ENCODE results near the gene DYRK3. TPM values are rescaled to one million over a fixed set of nuclear protein-coding genes. Genes with fewer than 3 reads are reported as not detected.

The DYRK3 gene
- total and polyA plus RNA-seq, 10 of the 15 experiments (the other 5 are each of a cell fraction or from before 2014, with no cell fraction given) = 1.6 to 12.9 (median 10.3) TPM

DNA sequence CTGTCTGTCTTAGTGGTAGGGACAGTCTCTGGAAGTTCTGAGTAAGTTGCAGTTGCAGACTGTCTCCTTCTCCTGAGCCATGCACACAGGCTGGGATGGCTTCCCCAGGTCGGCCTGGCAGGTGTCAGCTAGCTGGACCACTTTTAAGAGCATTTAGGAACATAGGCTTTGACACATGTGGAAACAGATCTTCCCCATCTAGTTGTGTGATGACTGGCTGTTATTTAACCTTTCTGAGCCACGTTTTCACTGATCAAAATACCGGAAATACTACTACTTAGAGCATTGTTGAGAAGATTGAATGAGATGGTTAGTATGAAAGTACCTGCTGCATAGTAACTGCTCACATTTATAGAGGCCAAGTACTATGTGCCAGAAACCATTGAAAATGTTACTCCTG is 43.2 kb downstream of the DYRK3 start (continued):
- peak in 1 of 2 experiments; percentile 19; a peak in 1 of 4 replicates for TF ChIP-seq IKZF2 (IDR thresholded peaks at IDR 0.05)
- no peak for TF ChIP-seq POU2F2 (IDR thresholded peaks at IDR 0.05; ENCODE audit: borderline replicate concordance, low read depth, low read length)
- TF ChIP-seq, protein P1, sequence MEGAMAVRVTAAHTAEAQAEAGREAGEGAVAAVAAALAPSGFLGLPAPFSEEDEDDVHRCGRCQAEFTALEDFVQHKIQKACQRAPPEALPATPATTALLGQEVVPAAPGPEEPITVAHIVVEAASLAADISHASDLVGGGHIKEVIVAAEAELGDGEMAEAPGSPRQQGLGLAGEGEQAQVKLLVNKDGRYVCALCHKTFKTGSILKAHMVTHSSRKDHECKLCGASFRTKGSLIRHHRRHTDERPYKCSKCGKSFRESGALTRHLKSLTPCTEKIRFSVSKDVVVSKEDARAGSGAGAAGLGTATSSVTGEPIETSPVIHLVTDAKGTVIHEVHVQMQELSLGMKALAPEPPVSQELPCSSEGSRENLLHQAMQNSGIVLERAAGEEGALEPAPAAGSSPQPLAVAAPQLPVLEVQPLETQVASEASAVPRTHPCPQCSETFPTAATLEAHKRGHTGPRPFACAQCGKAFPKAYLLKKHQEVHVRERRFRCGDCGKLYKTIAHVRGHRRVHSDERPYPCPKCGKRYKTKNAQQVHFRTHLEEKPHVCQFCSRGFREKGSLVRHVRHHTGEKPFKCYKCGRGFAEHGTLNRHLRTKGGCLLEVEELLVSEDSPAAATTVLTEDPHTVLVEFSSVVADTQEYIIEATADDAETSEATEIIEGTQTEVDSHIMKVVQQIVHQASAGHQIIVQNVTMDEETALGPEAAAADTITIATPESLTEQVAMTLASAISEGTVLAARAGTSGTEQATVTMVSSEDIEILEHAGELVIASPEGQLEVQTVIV (IDR thresholded peaks at IDR 0.05; ENCODE audit: borderline replicate concordance, partially characterized antibody) = no peak
- TF ChIP-seq EED (IDR thresholded peaks at IDR 0.05; ENCODE audit: low read depth) = 0 out of 2 replicates have a peak, but pooled peaks have one; percentile 42
- peak; percentile 59; the same call in 1 of the 2 replicates for TF ChIP-seq TCF12 (IDR thresholded peaks at IDR 0.05; ENCODE audit: low read depth, low read length)
- TF ChIP-seq, protein P2, sequence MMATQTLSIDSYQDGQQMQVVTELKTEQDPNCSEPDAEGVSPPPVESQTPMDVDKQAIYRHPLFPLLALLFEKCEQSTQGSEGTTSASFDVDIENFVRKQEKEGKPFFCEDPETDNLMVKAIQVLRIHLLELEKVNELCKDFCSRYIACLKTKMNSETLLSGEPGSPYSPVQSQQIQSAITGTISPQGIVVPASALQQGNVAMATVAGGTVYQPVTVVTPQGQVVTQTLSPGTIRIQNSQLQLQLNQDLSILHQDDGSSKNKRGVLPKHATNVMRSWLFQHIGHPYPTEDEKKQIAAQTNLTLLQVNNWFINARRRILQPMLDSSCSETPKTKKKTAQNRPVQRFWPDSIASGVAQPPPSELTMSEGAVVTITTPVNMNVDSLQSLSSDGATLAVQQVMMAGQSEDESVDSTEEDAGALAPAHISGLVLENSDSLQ (IDR thresholded peaks at IDR 0.05) = peak; percentile 10; the same call in 1 of the 2 replicates
- TF ChIP-seq RUNX3 (IDR thresholded peaks at IDR 0.05; ENCODE audit: low read length) = peak; percentile 19; the same call in 1 of the 2 replicates

DNA sequence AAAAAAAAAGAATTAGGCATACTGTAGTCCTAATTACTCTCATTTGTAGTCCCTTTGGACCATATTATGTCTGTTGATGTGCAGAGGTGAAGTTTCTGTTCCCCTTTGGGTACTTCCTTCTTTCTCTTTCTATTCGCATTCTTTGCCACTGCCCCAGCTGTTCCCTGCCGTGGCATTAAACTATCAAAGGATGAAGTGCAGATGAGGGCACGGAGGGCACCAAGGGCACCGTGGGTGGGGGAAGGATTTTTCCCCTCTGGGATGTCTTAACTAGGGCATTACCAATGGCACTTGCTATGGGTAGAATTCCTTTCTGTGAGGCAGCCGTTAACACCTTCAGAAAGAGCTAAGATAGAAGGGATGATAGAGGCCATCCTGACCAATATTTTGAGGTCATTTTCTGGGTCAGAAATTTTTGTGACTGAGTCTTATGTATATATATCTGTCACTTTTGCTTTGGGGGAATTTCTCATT is 44.4 kb downstream of the DYRK3 start:
- ChIA-PET RAD21 (ENCODE audit: unreplicated experiment) (interaction anchor here (0.8 to 6.8 kb wide), 17 partner anchors 11 to 210 kb away, joined by 3 to 22 read pairs (median 4); partner anchors contain the start of gene IKBKE), CTCF (interaction anchor here (0.6 to 2.5 kb wide), 14 partner anchors 9 to 840 kb away, joined by 3 to 17 read pairs (median 3); partner anchors contain the start of gene EIF2D), SMC1A (ENCODE audit: uncharacterized antibody, unreplicated experiment) (interaction anchor here (0.5 to 5.2 kb wide), 21 partner anchors 9 to 153 kb away, joined by 3 to 29 read pairs (median 5); partner anchors contain the start of genes DYRK3, IL10 and IL19), POLR2A (interaction anchor here (0.5 to 18.5 kb wide), 12 partner anchors 8 to 288 kb away, joined by 3 to 334 read pairs (median 4); partner anchors contain the start of gene DYRK3)
- intact Hi-C loops (cut with micrococcal nuclease; ENCODE audit: unreplicated experiment) (loop anchor here (5.0 kb wide), 3 partner anchors 72 to 243 kb away; partner anchors contain the start of gene FCMR), in situ Hi-C loops (cut with MboI) (no loop called here)
- H4K20me1 ChIP-seq (ENCODE audit: control insufficient read depth, insufficient read depth) = no peaks in the 10 kb centered on the region
- no peaks in the 10 kb centered on the region for H3K36me3 ChIP-seq (ENCODE audit: control insufficient read depth in 2 of 2, insufficient read depth in 2 of 2, low read length in 1 of 2)
- no peaks in the 10 kb centered on the region for H3K9me3 ChIP-seq (replicated peaks; ENCODE audit: control insufficient read depth, insufficient read depth, low read length)
- no peak overlapping the region; the same call in 1 of the 2 replicates for H2AFZ ChIP-seq (ENCODE audit: control insufficient read depth, low read depth, low read length)
- 0 out of 2 replicates have a peak overlapping the region, but pooled peaks have one; percentile 4 for H3K4me3 ChIP-seq
- H3K79me2 ChIP-seq (ENCODE audit: control insufficient read depth, insufficient read depth, low read length) = no peaks in the 10 kb centered on the region
- H3K27ac ChIP-seq (ENCODE audit: control insufficient read depth, insufficient read depth) = peak overlapping the region; percentile 89
- no peaks in the 10 kb centered on the region for H3K27me3 ChIP-seq (replicated peaks in 1 of 2; ENCODE audit: control insufficient read depth in 2 of 2, insufficient read depth in 2 of 2, low read length in 1 of 2)
- no peak for FAIRE-seq
- no TSS peak for BruUV-seq (replicated peaks)
- peak overlapping the region; percentile 30 for H3K9ac ChIP-seq (ENCODE audit: control insufficient read depth, insufficient read depth, low read length)
- 0% methylated on average over 5 of the region's 5 CpGs for WGBS (ENCODE audit: insufficient coverage, insufficient replicate concordance, low lambda C conversion rate, missing lambda C conversion rate)
- peak; percentile 92 for ATAC-seq
- H3K4me2 ChIP-seq (ENCODE audit: control insufficient read depth, insufficient read depth) = peak overlapping the region; percentile 90
- H3K4me1 ChIP-seq (ENCODE audit: control insufficient read depth, insufficient read depth, low read length) = peaks cover 72% of the 10 kb centered on the region
- DNase-seq (ENCODE audit: low read depth, low spot score) = peak; percentile 86
- TF ChIP-seq, protein P3, sequence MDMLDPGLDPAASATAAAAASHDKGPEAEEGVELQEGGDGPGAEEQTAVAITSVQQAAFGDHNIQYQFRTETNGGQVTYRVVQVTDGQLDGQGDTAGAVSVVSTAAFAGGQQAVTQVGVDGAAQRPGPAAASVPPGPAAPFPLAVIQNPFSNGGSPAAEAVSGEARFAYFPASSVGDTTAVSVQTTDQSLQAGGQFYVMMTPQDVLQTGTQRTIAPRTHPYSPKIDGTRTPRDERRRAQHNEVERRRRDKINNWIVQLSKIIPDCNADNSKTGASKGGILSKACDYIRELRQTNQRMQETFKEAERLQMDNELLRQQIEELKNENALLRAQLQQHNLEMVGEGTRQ (IDR thresholded peaks at IDR 0.05; ENCODE audit: borderline replicate concordance, low read depth, low read length) = no peak
- TF ChIP-seq POLR2AphosphoS2 (IDR thresholded peaks at IDR 0.05; ENCODE audit: low read depth, low read length) = no peak
- TF ChIP-seq ESRRA (IDR thresholded peaks at IDR 0.05; ENCODE audit: low read length) = no peak
- no peak for TF ChIP-seq CHD4 (IDR thresholded peaks at IDR 0.05)
- peak; percentile 75 for TF ChIP-seq NR2C1 (IDR thresholded peaks at IDR 0.05)
- no peak; the same call in 1 of the 2 replicates for TF ChIP-seq ZNF207 (IDR thresholded peaks at IDR 0.05; ENCODE audit: borderline replicate concordance)
- no peak for TF ChIP-seq CBX3 (IDR thresholded peaks at IDR 0.05; ENCODE audit: borderline replicate concordance, low read depth)
- TF ChIP-seq SP1 (IDR thresholded peaks at IDR 0.05; ENCODE audit: low read depth, low read length) = peak; percentile 65
